ENCODE data around the gene SLC5A11.
"Not testable (repeated sequence)": the region's sequence is repeated elsewhere in the genome, so short reads cannot be mapped to it uniquely, and the experiment has no call there.

The SLC5A11 gene

GRCh38 chr16:24834459-24835335 lies 11.1 kb upstream of the SLC5A11 start:
- peak in 1 of 3 experiments; percentile 18 for DNase-seq

- DNase-seq, result no peak
These were observed 8.9 kb upstream of the SLC5A11 start for GRCh38 chr16:24836836-24837235.

GRCh38 chr16:24837969-24838368 lies 7.8 kb upstream of the SLC5A11 start:
- DNase-seq, result peak in 1 of 3 experiments; percentile 15

GRCh38 chr16:24838554-24839266 lies 7.1 kb upstream of the SLC5A11 start:
- DNase-seq, result no peak

- DNase-seq, result no peak
These were observed 6.3 kb upstream of the SLC5A11 start for GRCh38 chr16:24839347-24839972.

GRCh38 chr16:24841291-24841690 lies 4.5 kb upstream of the SLC5A11 start:
- no peak for DNase-seq

- DNase-seq, result no peak
These were observed 1.4 kb upstream of the SLC5A11 start for GRCh38 chr16:24844101-24845030.

GRCh38 chr16:24845031-24845365 lies 765 bp upstream of the SLC5A11 start:
- not testable (repeated sequence) for DNase-seq

- no peak for DNase-seq
These were observed 990 bp downstream of the SLC5A11 start for GRCh38 chr16:24846548-24847357.

- no peak for DNase-seq
These were observed 1.5 kb downstream of the SLC5A11 start for GRCh38 chr16:24847358-24847664.

GRCh38 chr16:24848065-24848464 lies 2.3 kb downstream of the SLC5A11 start:
- DNase-seq, result no peak

GRCh38 chr16:24849641-24850040 lies 3.9 kb downstream of the SLC5A11 start:
- DNase-seq, result no peak

GRCh38 chr16:24850289-24850938 lies 4.7 kb downstream of the SLC5A11 start:
- DNase-seq, result no peak

GRCh38 chr16:24851700-24852099 lies 5.9 kb downstream of the SLC5A11 start:
- DNase-seq, result no peak

- no peak for DNase-seq
These were observed 6.5 kb downstream of the SLC5A11 start for GRCh38 chr16:24852281-24852721.

GRCh38 chr16:24853169-24853824 lies 7.5 kb downstream of the SLC5A11 start:
- DNase-seq, result no peak

- peak in 1 of 3 experiments; percentile 6 for DNase-seq
These were observed 8.1 kb downstream of the SLC5A11 start for GRCh38 chr16:24853830-24854229.

GRCh38 chr16:24854607-24855171 lies 8.9 kb downstream of the SLC5A11 start:
- DNase-seq, result no peak

GRCh38 chr16:24855678-24856077 lies 9.9 kb downstream of the SLC5A11 start:
- no peak for DNase-seq

GRCh38 chr16:24856871-24857270 lies 11.1 kb downstream of the SLC5A11 start:
- not testable (repeated sequence) for DNase-seq

Data from NCI-H1417 (cell line).